NB4 (cell line): ENCODE data around the gene DGKQ.
A peak's percentile ranks its signal among the peaks of the same experiment; 100 is the strongest.

Source experiments
- DNase-seq: peaks from one replicate; pipeline ENCODE4 v3.0.0; 2010; ENCODE audit warnings: low read depth
- H3K4me3 ChIP-seq: one replicate; pipeline ENCODE4 v1.5.1; 2011; ENCODE audit warnings: mild to moderate bottlenecking, low read depth, low read length, moderate library complexity
- MAX ChIP-seq: IDR thresholded peaks from 2 replicates; pipeline ENCODE4 v1.6.1; 2011; ENCODE audit warnings: low read depth, low read length
- MYC ChIP-seq: IDR thresholded peaks from 2 replicates; pipeline ENCODE4 v1.6.1; 2011; ENCODE audit warnings: low read depth, low read length
- POLR2A ChIP-seq: IDR thresholded peaks from 2 replicates; pipeline ENCODE4 v1.6.1; 2011; ENCODE audit warnings: mild to moderate bottlenecking; ENCODE audit not compliant: insufficient read length; ENCODE audit errors: extremely low read depth
- TF ChIP-seq, protein P1 (sequence below): IDR thresholded peaks from one replicate; pipeline ENCODE4 v1.5.1; 2012; ENCODE audit warnings: low read depth, low read length

Gene DGKQ

GRCh38 chr4:973431-974397, at the start of gene DGKQ:
DGKQ (minus strand) TSS chr4:973569; CDS start chr4:973482, 87 bp downstream.
- peak; percentile 51 for TF ChIP-seq POLR2A
- no peak for TF ChIP-seq MYC
- peak; percentile 10; the same call in 1 of the 2 replicates for TF ChIP-seq MAX
- TF ChIP-seq, protein P1, sequence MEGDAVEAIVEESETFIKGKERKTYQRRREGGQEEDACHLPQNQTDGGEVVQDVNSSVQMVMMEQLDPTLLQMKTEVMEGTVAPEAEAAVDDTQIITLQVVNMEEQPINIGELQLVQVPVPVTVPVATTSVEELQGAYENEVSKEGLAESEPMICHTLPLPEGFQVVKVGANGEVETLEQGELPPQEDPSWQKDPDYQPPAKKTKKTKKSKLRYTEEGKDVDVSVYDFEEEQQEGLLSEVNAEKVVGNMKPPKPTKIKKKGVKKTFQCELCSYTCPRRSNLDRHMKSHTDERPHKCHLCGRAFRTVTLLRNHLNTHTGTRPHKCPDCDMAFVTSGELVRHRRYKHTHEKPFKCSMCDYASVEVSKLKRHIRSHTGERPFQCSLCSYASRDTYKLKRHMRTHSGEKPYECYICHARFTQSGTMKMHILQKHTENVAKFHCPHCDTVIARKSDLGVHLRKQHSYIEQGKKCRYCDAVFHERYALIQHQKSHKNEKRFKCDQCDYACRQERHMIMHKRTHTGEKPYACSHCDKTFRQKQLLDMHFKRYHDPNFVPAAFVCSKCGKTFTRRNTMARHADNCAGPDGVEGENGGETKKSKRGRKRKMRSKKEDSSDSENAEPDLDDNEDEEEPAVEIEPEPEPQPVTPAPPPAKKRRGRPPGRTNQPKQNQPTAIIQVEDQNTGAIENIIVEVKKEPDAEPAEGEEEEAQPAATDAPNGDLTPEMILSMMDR: no peak
- peak within 1 kb of the TSS; percentile 58 for H3K4me3 ChIP-seq
- peak; percentile 79 for DNase-seq

GRCh38 chr4:1022739-1023066, 49.3 kb upstream of the DGKQ start:
- DNase-seq: no peak

DNA sequence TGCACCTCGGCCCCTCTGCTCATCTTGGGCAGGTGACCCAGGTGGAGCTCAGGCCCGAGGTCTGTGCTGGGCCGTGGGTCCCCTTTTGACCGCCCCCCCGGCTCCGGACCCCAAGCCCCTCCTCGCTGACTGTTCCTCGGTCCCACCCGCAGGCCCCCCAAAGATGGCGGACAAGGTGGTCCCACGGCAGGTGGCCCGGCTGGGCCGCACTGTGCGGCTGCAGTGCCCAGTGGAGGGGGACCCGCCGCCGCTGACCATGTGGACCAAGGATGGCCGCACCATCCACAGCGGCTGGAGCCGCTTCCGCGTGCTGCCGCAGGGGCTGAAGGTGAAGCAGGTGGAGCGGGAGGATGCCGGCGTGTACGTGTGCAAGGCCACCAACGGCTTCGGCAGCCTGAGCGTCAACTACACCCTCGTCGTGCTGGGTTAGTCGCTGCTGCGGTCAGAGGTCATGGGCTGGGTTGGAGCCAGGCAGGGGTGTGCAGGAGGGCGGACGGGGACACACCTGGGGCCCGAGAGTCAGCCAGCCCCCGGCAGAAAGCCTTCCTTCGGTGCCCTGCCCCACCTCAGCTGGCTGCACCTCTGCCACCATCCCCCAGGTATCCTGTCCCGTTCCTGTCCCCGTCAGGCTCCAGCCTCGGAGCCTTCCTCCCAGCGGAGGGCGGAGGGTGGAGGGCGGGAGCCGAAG, 48.8 kb upstream of the DGKQ start:
- no peak for DNase-seq
- H3K4me3 ChIP-seq: no peak overlapping the region
- TF ChIP-seq, protein P1: no peak
- no peak for TF ChIP-seq MAX
- no peak for TF ChIP-seq MYC
- TF ChIP-seq POLR2A: no peak

More at GRCh38 chr4:1022739-1023066, 49.3 kb upstream of the DGKQ start:
- TF ChIP-seq, protein P1: no peak
- no peak for TF ChIP-seq POLR2A
- no peak for TF ChIP-seq MYC
- H3K4me3 ChIP-seq: no peak overlapping the region

DNA sequence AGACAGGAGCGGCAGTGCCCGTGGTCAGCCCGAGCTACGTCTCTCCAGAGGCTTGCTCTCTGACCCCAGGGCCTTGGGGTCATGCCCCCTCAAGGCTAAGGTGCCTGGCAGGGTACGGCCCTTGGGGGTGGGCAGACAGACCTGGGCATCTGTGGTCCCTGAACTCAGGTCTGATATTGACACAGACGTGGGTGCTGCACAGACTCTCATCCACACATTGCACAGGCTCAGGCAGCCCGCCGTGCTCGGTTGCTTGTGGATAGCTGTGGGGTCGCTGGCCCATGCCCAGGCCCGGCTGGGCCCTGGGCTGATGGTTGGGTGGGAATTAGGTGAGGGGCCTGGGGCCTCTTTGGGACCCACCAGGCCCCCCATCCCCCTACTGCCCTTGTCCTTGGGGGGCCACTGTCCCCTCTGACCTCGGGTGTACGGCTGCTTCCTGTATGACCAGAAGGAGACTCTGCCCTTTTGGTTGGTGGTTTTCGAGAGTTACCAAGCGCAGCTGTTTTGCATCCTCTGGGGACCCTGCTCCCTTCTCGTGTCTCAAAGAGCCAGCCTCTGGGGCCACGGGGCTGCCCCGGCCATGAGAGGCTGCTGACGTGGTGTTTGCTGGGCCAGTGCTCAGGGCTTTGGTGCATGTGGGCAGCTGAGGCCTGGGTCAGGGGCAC, 48.1 kb upstream of the DGKQ start:
- peak; percentile 60 for DNase-seq
- no peak overlapping the region for H3K4me3 ChIP-seq
- TF ChIP-seq, protein P1: no peak
- no peak for TF ChIP-seq POLR2A
- TF ChIP-seq MAX: no peak
- no peak for TF ChIP-seq MYC

DNA sequence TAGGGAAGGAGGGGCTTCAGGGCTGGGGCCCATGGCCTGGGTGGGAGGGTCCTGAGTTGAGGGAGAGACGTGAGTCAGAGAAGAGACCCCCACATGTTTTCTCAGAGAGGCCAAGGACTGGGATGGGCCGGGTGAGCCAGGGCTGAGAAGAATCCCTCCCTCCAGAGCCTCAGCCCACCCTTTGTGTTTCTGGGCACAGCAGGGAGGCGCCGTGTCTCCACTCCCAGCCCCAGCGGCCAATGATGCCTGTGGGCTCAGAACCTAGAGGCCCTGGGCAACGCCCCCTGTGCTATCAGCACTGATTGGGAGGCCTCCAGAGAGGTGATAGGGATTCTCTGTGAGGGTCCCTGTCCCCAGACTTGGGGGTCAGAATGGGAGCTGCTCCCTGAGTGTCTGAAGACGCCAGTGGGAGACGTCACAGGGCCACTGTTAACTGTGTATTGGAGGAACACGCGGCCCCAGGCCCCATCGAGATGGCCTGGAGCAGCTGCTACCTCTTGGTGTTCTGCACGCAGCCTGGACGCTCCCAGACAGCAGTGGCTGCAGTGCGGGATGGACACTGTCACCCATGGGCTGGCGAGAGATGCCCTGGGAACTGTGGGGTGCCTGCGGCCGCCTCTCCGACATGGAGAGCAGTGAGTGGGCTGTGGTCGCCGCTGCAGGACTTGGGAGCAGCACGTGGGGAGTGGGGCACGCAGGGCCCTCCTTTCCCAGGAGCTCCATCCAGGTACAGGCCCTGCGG, 46.5 kb upstream of the DGKQ start:
- peak; percentile 62 for DNase-seq
- H3K4me3 ChIP-seq: no peak overlapping the region
- TF ChIP-seq MYC: no peak
- no peak for TF ChIP-seq MAX

DNA sequence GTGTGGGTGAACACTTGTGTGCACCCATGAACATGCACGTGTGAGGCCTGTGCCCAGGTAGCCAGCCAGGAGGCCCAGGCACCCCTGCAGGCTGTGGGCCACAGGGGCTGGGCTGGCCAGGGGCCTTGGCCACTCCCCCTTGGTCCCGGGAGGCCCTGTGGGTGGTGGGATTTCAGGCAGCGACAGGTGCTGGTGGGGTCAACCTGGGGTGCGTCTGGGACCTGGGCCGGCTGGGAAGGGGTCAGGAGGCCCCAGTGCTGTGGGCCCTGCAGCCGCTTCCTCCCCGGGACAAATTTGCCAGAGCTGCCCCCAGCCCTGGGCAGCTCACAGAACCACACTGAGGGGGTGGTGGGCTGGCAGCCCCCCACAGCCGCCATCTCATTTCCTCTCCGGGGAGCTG, 46.0 kb upstream of the DGKQ start:
- H3K4me3 ChIP-seq: no peak overlapping the region
- DNase-seq: no peak
- no peak for TF ChIP-seq POLR2A
- no peak for TF ChIP-seq MYC
- TF ChIP-seq, protein P1: no peak
- TF ChIP-seq MAX: no peak
